ENCODE measurements around the gene UNK. TPM values are rescaled to one million over a fixed set of nuclear protein-coding genes. Genes with fewer than 3 reads are reported as not detected.
"Not testable (repeated sequence)": the region's sequence is repeated elsewhere in the genome, so short reads cannot be mapped to it uniquely, and the experiment has no call there.

UNK gene
- total RNA-seq, 2 experiments from 2014 or later = 37.4 to 39.8 TPM

GRCh38 chr17:75758131-75758905 lies 26.3 kb upstream of the UNK start:
- peaks cover 4% of the 10 kb centered on the region for H3K36me3 Mint-ChIP-seq
- peaks cover 7% of the 10 kb centered on the region for H3K4me1 Mint-ChIP-seq
- H3K27ac Mint-ChIP-seq = no peak overlapping the region
- no peaks in the 10 kb centered on the region for H3K27me3 Mint-ChIP-seq
- H3K4me3 Mint-ChIP-seq = no peak overlapping the region
- DNase-seq = no peak
- POLR2A ChIA-PET = no interaction called here
- H3K9me3 Mint-ChIP-seq = no peaks in the 10 kb centered on the region
- no peak for ATAC-seq (ENCODE audit: low read depth)

- H3K27me3 Mint-ChIP-seq = no peaks in the 10 kb centered on the region
- POLR2A ChIA-PET = interaction anchor here (0.6 to 7.3 kb wide), 2 partner anchors 17 to 312 kb away, joined by 3 to 129 read pairs; a partner anchor contains a TSS
- peaks cover 4% of the 10 kb centered on the region for H3K36me3 Mint-ChIP-seq
- no peak for ATAC-seq (ENCODE audit: low read depth)
- no peak overlapping the region for H3K4me3 Mint-ChIP-seq
- peaks cover 13% of the 10 kb centered on the region for H3K4me1 Mint-ChIP-seq
- H3K9me3 Mint-ChIP-seq = no peaks in the 10 kb centered on the region
- DNase-seq = no peak
- H3K27ac Mint-ChIP-seq = no peak overlapping the region
Observed at GRCh38 chr17:75759457-75759856, 25.1 kb upstream of the UNK start.

- POLR2A ChIA-PET = interaction anchor here (0.6 to 7.3 kb wide), 2 partner anchors 16 to 313 kb away, joined by 3 to 129 read pairs; a partner anchor contains a TSS
- DNase-seq; H3K36me3 Mint-ChIP-seq; ATAC-seq (ENCODE audit: low read depth); H3K9me3 Mint-ChIP-seq; H3K4me3 Mint-ChIP-seq; H3K27me3 Mint-ChIP-seq; H3K4me1 Mint-ChIP-seq; H3K27ac Mint-ChIP-seq: not testable (repeated sequence)
Observed at GRCh38 chr17:75759978-75760640, 24.5 kb upstream of the UNK start.

GRCh38 chr17:75762513-75763268 lies 21.9 kb upstream of the UNK start:
- Mint-ChIP-seq H3K4me1 (peaks cover 8% of the 10 kb centered on the region), H3K4me3 (peak overlapping the region; percentile 35), H3K9me3 (no peaks in the 10 kb centered on the region), H3K36me3 (peaks cover 4% of the 10 kb centered on the region), H3K27ac (peak overlapping the region; percentile 56), H3K27me3 (no peaks in the 10 kb centered on the region)
- no peak for ATAC-seq (ENCODE audit: low read depth)
- no peak for DNase-seq
- POLR2A ChIA-PET = interaction anchor here (0.8 to 7.3 kb wide), 7 partner anchors 9 to 70 kb away, joined by 3 to 129 read pairs (median 8); partner anchors contain the start of gene UNK

- H3K27ac Mint-ChIP-seq = no peak overlapping the region
Observed at GRCh38 chr17:75763269-75763607, 21.4 kb upstream of the UNK start.

GRCh38 chr17:75763613-75764416 lies 20.8 kb upstream of the UNK start:
- Mint-ChIP-seq H3K9me3 (no peaks in the 10 kb centered on the region), H3K36me3 (peaks cover 4% of the 10 kb centered on the region), H3K27ac (peak overlapping the region; percentile 64), H3K27me3 (peaks cover 3% of the 10 kb centered on the region), H3K4me3 (peak overlapping the region; percentile 87), H3K4me1 (peaks cover 8% of the 10 kb centered on the region)
- ATAC-seq (ENCODE audit: low read depth) (no peak), DNase-seq (no peak)
- POLR2A ChIA-PET = interaction anchor here (0.8 to 7.3 kb wide), 9 partner anchors 10 to 113 kb away, joined by 3 to 129 read pairs (median 7); partner anchors contain the start of genes UNK and WBP2

More at GRCh38 chr17:75763269-75763607, 21.4 kb upstream of the UNK start:
- Mint-ChIP-seq H3K36me3 (peaks cover 4% of the 10 kb centered on the region), H3K4me3 (peak overlapping the region; percentile 28), H3K4me1 (peaks cover 8% of the 10 kb centered on the region), H3K27me3 (peaks cover 3% of the 10 kb centered on the region), H3K9me3 (no peaks in the 10 kb centered on the region)
- no peak for ATAC-seq (ENCODE audit: low read depth)
- POLR2A ChIA-PET = interaction anchor here (1.3 to 7.3 kb wide), 5 partner anchors 10 to 70 kb away, joined by 4 to 129 read pairs (median 32); partner anchors contain the start of gene UNK
- no peak for DNase-seq

GRCh38 chr17:75764417-75764710 lies 20.2 kb upstream of the UNK start:
- Mint-ChIP-seq H3K9me3 (no peaks in the 10 kb centered on the region), H3K27me3 (peaks cover 3% of the 10 kb centered on the region), H3K4me3 (peak overlapping the region; percentile 87), H3K4me1 (peaks cover 8% of the 10 kb centered on the region), H3K27ac (peak overlapping the region; percentile 77), H3K36me3 (peaks cover 2% of the 10 kb centered on the region)
- POLR2A ChIA-PET = interaction anchor here (0.8 to 7.3 kb wide), 10 partner anchors 11 to 112 kb away, joined by 3 to 129 read pairs (median 6); partner anchors contain the start of genes UNK and WBP2
- DNase-seq (no peak), ATAC-seq (ENCODE audit: low read depth) (peak; percentile 1)

GRCh38 chr17:75764711-75765421 lies 19.7 kb upstream of the UNK start, which contains the start of gene GALK1:
GALK1 (minus strand) TSS chr17:75765192; CDS start chr17:75765136, 56 bp downstream.
- POLR2A ChIA-PET = interaction anchor here (0.6 to 7.3 kb wide), 10 partner anchors 11 to 113 kb away, joined by 3 to 129 read pairs (median 6); partner anchors contain the start of genes UNK and WBP2
- Mint-ChIP-seq H3K36me3 (peaks cover 2% of the 10 kb centered on the region), H3K4me3 (peak within 1 kb of the TSS; percentile 87), H3K27me3 (peaks cover 3% of the 10 kb centered on the region), H3K9me3 (no peaks in the 10 kb centered on the region), H3K4me1 (peaks cover 8% of the 10 kb centered on the region), H3K27ac (peak within 1 kb of the TSS; percentile 77)
- DNase-seq (peak; percentile 83), ATAC-seq (ENCODE audit: low read depth) (peak; percentile 97)

- DNase-seq (no peak), ATAC-seq (ENCODE audit: low read depth) (no peak)
- Mint-ChIP-seq H3K4me3 (no peak overlapping the region), H3K4me1 (peaks cover 8% of the 10 kb centered on the region), H3K27me3 (peaks cover 3% of the 10 kb centered on the region), H3K27ac (no peak overlapping the region), H3K9me3 (no peaks in the 10 kb centered on the region), H3K36me3 (peaks cover 2% of the 10 kb centered on the region)
- POLR2A ChIA-PET = interaction anchor here (0.6 to 7.3 kb wide), 7 partner anchors 11 to 241 kb away, joined by 3 to 129 read pairs (median 10); partner anchors contain the start of genes UNK and WBP2
Observed at GRCh38 chr17:75765981-75766380, 18.6 kb upstream of the UNK start.

GRCh38 chr17:75767881-75768280 lies 16.7 kb upstream of the UNK start:
- DNase-seq (peak; percentile 15), ATAC-seq (ENCODE audit: low read depth) (no peak)
- Mint-ChIP-seq H3K9me3 (no peaks in the 10 kb centered on the region), H3K27ac (no peak overlapping the region), H3K27me3 (peaks cover 3% of the 10 kb centered on the region), H3K4me1 (peaks cover 8% of the 10 kb centered on the region), H3K36me3 (no peaks in the 10 kb centered on the region), H3K4me3 (no peak overlapping the region)
- POLR2A ChIA-PET = interaction anchor here (0.8 to 1.6 kb wide), 2 partner anchors 8 to 14 kb away, joined by 4 to 5 read pairs; no protein-coding TSS in a partner anchor

- Mint-ChIP-seq H3K27ac (no peak overlapping the region), H3K4me1 (no peaks in the 10 kb centered on the region), H3K9me3 (no peaks in the 10 kb centered on the region), H3K4me3 (no peak overlapping the region), H3K36me3 (no peaks in the 10 kb centered on the region), H3K27me3 (peaks cover 3% of the 10 kb centered on the region)
- POLR2A ChIA-PET = interaction anchor here (0.8 to 1.6 kb wide), 3 partner anchors 9 to 74 kb away, joined by 5 to 6 read pairs (median 5); no protein-coding TSS in a partner anchor
- DNase-seq = no peak
- no peak for ATAC-seq (ENCODE audit: low read depth)
Observed at GRCh38 chr17:75769536-75769935, 15.1 kb upstream of the UNK start.
